Tibial artery (tissue), 4 donors: ENCODE data around the gene SLC7A6OS.

ENCODE experiments used
- DNase-seq, 2 donors: peaks; one replicate each; pipeline ENCODE4 v3.0.0-alpha.2; 2019
- H3K27ac ChIP-seq, 2 donors: fragments of 200-600 bp; sonication (generic) in 1 of 2; 1 replicate in 1 of 2; 2 replicates in 1 of 2; pipeline ENCODE4 v1.5.1; 2018 to 2019; ENCODE audit warnings: mild to moderate bottlenecking in 1 of 2
- H3K27me3 ChIP-seq, 2 donors: fragments of 200-600 bp; sonication (generic) in 1 of 2; one replicate each; pipeline versions ENCODE4 v1.5.1 to v1.6.0; 2016 to 2019
- H3K36me3 ChIP-seq, 3 donors: fragments of 200-600 bp; sonication (generic) in 2 of 3; one replicate each; pipeline ENCODE4 v1.5.1; 2016 to 2019; ENCODE audit warnings: mild to moderate bottlenecking in 2 of 3
- H3K4me1 ChIP-seq, 4 donors: fragments of 200-600 bp; sonication (generic) in 2 of 4; 1 replicate in 3 of 4; 2 replicates in 1 of 4; pipeline ENCODE4 v1.5.1; 2016 to 2019
- H3K4me3 ChIP-seq, 2 donors: fragments of 200-600 bp; sonication (generic) in 1 of 2; 1 replicate in 1 of 2; 2 replicates in 1 of 2; pipeline ENCODE4 v1.5.1; 2018 to 2019; ENCODE audit warnings: mild to moderate bottlenecking in 2 of 2
- H3K9me3 ChIP-seq, 3 donors: fragments of 200-600 bp; sonication (generic) in 1 of 3; one replicate each; pipeline ENCODE4 v1.5.1; 2016 to 2019
- CTCF ChIP-seq, 2 experiments: fragments of 200-600 bp in 1 of 2; fragments of 450-650 bp in 1 of 2; IDR thresholded peaks; one replicate each; pipeline ENCODE4 v1.5.1; 2017 to 2019; ENCODE audit warnings: antibody characterized with exemption in 2 of 2, mild to moderate bottlenecking in 1 of 2, moderate library complexity in 1 of 2
- intact Hi-C: fragments of 100-400 bp; cut with DNase I; formaldehyde crosslinking; loops from one replicate; pipeline ENCODE4 v1.15.0; 2023; ENCODE audit warnings: low total_unique reads

SLC7A6OS gene

GRCh38 chr16:68263559-68264127, 47.1 kb downstream of the SLC7A6OS start:
- Histone ChIP-seq H3K27me3 (no peaks in the 10 kb centered on the region), H3K27ac (peak overlapping the region; percentile 89 to 96), H3K9me3 (no peaks in the 10 kb centered on the region), H3K4me1 (peaks cover 0 to 31% (median 17%) of the 10 kb centered on the region in 4 donors), H3K4me3 (peak overlapping the region; percentile 73 to 83), H3K36me3 (peaks cover 12 to 22% (median 19%) of the 10 kb centered on the region in 3 donors)
- no peak for TF ChIP-seq CTCF (IDR thresholded peaks at IDR 0.05)
- no peak for DNase-seq
- intact Hi-C loops = loop anchor here (1.0 to 2.0 kb wide), 2 partner anchors 25 to 47 kb away; partner anchors contain the start of gene SLC7A6OS

GRCh38 chr16:68259007-68259825, 51.5 kb downstream of the SLC7A6OS start:
- peaks cover 27 to 64% (median 37%) of the 10 kb centered on the region in 3 donors for H3K36me3 ChIP-seq
- no peak for DNase-seq

GRCh38 chr16:68257906-68258800, 52.6 kb downstream of the SLC7A6OS start:
- H3K36me3 ChIP-seq = peaks cover 27 to 75% (median 40%) of the 10 kb centered on the region in 3 donors
- no peaks in the 10 kb centered on the region for H3K27me3 ChIP-seq
- H3K4me3 ChIP-seq = no peak overlapping the region
- H3K4me1 ChIP-seq = peaks cover 0 to 20% (median 16%) of the 10 kb centered on the region in 4 donors
- no peak for TF ChIP-seq CTCF (IDR thresholded peaks at IDR 0.05)
- intact Hi-C loops = no loop called here
- H3K9me3 ChIP-seq = no peaks in the 10 kb centered on the region
- DNase-seq = peak in 1 of 2 donors; percentile 89
- H3K27ac ChIP-seq = peak overlapping the region; percentile 77 to 79

More at GRCh38 chr16:68259007-68259825, 51.5 kb downstream of the SLC7A6OS start:
- H3K27me3 ChIP-seq = no peaks in the 10 kb centered on the region
- H3K4me3 ChIP-seq = no peak overlapping the region
- H3K27ac ChIP-seq = peak overlapping the region; percentile 77 to 79
- H3K9me3 ChIP-seq = no peaks in the 10 kb centered on the region
- peaks cover 0 to 26% (median 22%) of the 10 kb centered on the region in 4 donors for H3K4me1 ChIP-seq
- no peak for TF ChIP-seq CTCF (IDR thresholded peaks at IDR 0.05)
- intact Hi-C loops = no loop called here

- H3K27me3 ChIP-seq = no peaks in the 10 kb centered on the region
- intact Hi-C loops = no loop called here
- no peak for DNase-seq
- TF ChIP-seq CTCF (IDR thresholded peaks at IDR 0.05) = no peak
- H3K36me3 ChIP-seq = peaks cover 27 to 82% (median 45%) of the 10 kb centered on the region in 3 donors
- peak overlapping the region; percentile 77 to 79 for H3K27ac ChIP-seq
- H3K9me3 ChIP-seq = no peaks in the 10 kb centered on the region
- peaks cover 0 to 20% (median 16%) of the 10 kb centered on the region in 4 donors for H3K4me1 ChIP-seq
- H3K4me3 ChIP-seq = no peak overlapping the region
Measured at GRCh38 chr16:68257251-68257905, 53.4 kb downstream of the SLC7A6OS start.

GRCh38 chr16:68255712-68256111, 55.0 kb downstream of the SLC7A6OS start:
- Histone ChIP-seq H3K4me3 (no peak overlapping the region), H3K36me3 (peaks cover 27 to 98% (median 50%) of the 10 kb centered on the region in 3 donors)
- intact Hi-C loops = no loop called here

More at GRCh38 chr16:68255712-68256111, 55.0 kb downstream of the SLC7A6OS start:
- Histone ChIP-seq H3K27ac (no peak overlapping the region), H3K27me3 (no peaks in the 10 kb centered on the region), H3K4me1 (peaks cover 0 to 20% (median 12%) of the 10 kb centered on the region in 4 donors), H3K9me3 (no peaks in the 10 kb centered on the region)
- no peak for DNase-seq
- no peak for TF ChIP-seq CTCF (IDR thresholded peaks at IDR 0.05)
